Tibial nerve (tissue), 4 donors: Measurements from ENCODE around the gene GON4L.
"Not testable (repeated sequence)": the region's sequence is repeated elsewhere in the genome, so short reads cannot be mapped to it uniquely, and the experiment has no call there.

Experiments used
- CTCF ChIP-seq, 5 experiments: fragments of 200-600 bp in 3 of 5; fragments of 450-650 bp in 2 of 5; sonication (generic) in 3 of 5; IDR thresholded peaks; one replicate each; pipeline ENCODE4 v1.5.1; 2016 to 2019; ENCODE audit warnings: antibody characterized with exemption in 5 of 5, mild to moderate bottlenecking in 3 of 5, moderate library complexity in 2 of 5
- EP300 ChIP-seq, 2 donors: sonication (generic); formaldehyde crosslinking; IDR thresholded peaks; one replicate each; pipeline ENCODE4 v1.6.1; 2017; ENCODE audit warnings: antibody characterized with exemption in 2 of 2, mild to moderate bottlenecking in 1 of 2
- POLR2A ChIP-seq, 2 donors: fragments of 450-650 bp; IDR thresholded peaks; one replicate each; pipeline ENCODE4 v1.6.1; 2017; ENCODE audit warnings: antibody characterized with exemption in 2 of 2, mild to moderate bottlenecking in 2 of 2, moderate library complexity in 2 of 2

GRCh38 chr1:155759017-155759416 is 98.0 kb downstream of the GON4L start:
- TF ChIP-seq POLR2A, CTCF, EP300 (IDR thresholded peaks at IDR 0.05): not testable (repeated sequence)
